ENCODE measurements around the gene RELN.

The RELN gene

DNA sequence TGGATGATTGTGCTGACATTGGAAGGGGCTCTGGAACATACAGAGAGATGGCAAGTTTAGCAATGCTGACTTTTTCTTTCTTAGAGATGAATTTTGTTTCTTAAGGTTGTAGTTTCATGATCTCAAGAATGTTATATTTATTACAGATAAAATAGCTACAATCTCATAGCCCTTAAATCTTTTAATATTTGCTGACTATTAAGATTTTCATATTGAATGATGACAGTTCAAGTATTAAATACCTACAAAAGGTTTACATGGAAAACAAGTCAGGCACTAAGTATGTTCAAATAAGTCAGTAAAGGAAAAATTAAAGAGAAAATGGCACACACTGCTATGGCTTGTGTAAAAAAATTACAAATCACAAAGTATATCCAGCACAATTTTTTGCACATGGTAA lies 291.4 kb downstream of the RELN start:
- H3K4me1 ChIP-seq (ENCODE audit: control insufficient read depth, insufficient read depth, low read length): no peaks in the 10 kb centered on the region
- H3K4me3 ChIP-seq (ENCODE audit: low read depth, low read length): no peak overlapping the region
- no peaks in the 10 kb centered on the region for H3K36me3 ChIP-seq (ENCODE audit: control insufficient read depth, insufficient read depth, low read length)
- H3K27me3 ChIP-seq (ENCODE audit: control insufficient read depth, insufficient read depth, low read length): no peaks in the 10 kb centered on the region
- no peak overlapping the region for H3K27ac ChIP-seq (ENCODE audit: low read depth, low read length)
- no peaks in the 10 kb centered on the region for H3K9me3 ChIP-seq (ENCODE audit: control insufficient read depth, insufficient read depth, low read length)
- H3K9ac ChIP-seq (ENCODE audit: low read depth, low read length): no peak overlapping the region

DNA sequence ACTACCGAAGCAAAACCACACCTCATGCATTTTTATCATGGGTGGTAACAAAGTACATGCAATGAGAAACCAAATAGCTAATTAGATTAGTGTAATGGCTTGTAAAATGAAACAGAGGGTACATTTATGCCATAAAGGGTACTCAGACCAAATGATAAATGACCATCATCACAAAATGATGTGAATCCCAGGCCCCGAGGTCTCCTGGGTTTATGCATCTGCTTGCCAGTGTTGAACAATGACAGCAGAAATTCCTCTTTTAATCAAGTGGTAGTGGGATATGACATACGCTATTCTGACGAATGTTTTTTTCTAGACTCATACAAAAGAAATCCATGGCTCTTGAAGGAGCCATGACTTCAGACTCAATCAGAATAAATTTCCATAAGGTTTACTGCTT lies 293.9 kb downstream of the RELN start:
- Histone ChIP-seq H3K27ac (ENCODE audit: low read depth, low read length) (no peak overlapping the region), H3K4me1 (ENCODE audit: control insufficient read depth, insufficient read depth, low read length) (no peaks in the 10 kb centered on the region), H3K36me3 (ENCODE audit: control insufficient read depth, insufficient read depth, low read length) (no peaks in the 10 kb centered on the region), H3K4me3 (ENCODE audit: low read depth, low read length) (no peak overlapping the region), H3K27me3 (ENCODE audit: control insufficient read depth, insufficient read depth, low read length) (no peaks in the 10 kb centered on the region), H3K9ac (ENCODE audit: low read depth, low read length) (no peak overlapping the region), H3K9me3 (ENCODE audit: control insufficient read depth, insufficient read depth, low read length) (no peaks in the 10 kb centered on the region)

DNA sequence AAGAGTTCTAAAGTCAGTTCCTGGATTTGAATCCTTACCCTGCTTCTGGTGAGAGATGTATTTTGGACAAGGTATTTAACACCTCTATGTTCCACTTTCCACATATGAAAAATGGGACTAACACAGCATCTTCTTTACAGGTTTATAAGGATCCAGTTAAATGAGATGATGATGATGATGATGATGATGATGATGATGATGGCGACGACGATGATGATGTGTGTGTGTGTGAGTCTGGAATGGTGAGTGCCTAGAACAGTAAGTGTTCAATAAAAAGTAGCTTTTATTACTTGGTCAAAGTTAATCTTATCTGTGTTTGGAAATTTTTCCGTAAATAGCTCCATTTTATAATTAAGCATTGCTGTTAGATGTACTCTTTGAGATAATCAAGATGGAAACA lies 295.2 kb downstream of the RELN start:
- H3K27ac ChIP-seq (ENCODE audit: low read depth, low read length): no peak overlapping the region
- no peaks in the 10 kb centered on the region for H3K27me3 ChIP-seq (ENCODE audit: control insufficient read depth, insufficient read depth, low read length)
- no peak overlapping the region for H3K4me3 ChIP-seq (ENCODE audit: low read depth, low read length)
- no peak overlapping the region for H3K9ac ChIP-seq (ENCODE audit: low read depth, low read length)
- H3K4me1 ChIP-seq (ENCODE audit: control insufficient read depth, insufficient read depth, low read length): no peaks in the 10 kb centered on the region
- H3K9me3 ChIP-seq (ENCODE audit: control insufficient read depth, insufficient read depth, low read length): no peaks in the 10 kb centered on the region
- no peaks in the 10 kb centered on the region for H3K36me3 ChIP-seq (ENCODE audit: control insufficient read depth, insufficient read depth, low read length)

DNA sequence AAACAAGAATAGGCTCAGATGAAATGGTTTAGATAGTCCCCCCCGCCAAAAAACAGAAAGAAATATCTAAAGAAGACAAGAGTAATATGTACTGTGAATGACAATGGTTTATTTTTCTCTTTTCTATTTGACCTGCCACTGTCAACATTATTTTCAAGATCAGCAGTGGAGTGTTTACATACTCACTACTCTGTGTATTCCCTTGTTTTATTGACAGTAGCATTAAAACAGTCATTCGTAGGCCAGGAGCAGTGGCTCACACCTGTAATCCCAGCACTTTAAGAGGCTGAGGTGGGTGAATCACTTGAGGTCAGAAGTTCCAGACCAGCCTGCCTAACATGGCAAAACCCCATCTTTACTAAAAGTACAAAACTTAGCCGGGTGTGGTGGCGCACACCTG lies 298.2 kb downstream of the RELN start:
- no peaks in the 10 kb centered on the region for H3K27me3 ChIP-seq (ENCODE audit: control insufficient read depth, insufficient read depth, low read length)

DNA sequence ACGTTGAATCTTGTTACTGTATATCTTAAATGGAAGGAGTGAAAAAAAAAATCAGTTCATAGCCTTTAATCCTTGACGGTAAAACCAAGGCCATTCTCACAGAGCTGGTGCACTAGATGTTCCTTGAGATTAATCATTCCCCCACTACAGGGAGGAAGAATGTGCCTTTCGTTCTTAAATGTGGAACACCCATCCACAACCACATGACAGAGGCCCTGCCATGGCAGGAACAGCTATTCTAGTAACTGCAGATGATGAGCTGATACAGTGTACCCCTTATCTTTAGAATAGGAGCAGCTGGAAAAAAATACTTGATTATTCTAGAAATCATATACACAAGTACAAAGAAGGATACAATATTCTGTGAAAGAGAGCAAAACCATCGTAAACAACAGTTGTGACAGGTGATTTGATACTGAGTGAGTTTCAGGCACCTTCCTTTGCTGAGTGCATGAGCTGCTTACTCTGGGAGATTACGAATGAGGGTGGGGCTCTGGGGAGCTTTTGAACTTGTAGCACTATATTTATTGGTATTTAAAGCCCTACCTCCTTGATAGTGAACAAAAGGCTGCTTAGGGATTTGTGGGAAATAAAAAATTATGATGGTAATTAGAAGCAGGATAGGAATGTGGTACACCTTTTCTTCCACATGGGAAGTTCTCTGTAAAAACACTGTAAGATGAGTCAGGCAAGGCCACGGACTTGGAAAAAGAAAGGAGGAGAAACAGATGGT lies 299.1 kb downstream of the RELN start:
- Histone ChIP-seq H3K4me1 (ENCODE audit: control insufficient read depth, insufficient read depth, low read length) (no peaks in the 10 kb centered on the region), H3K9ac (ENCODE audit: low read depth, low read length) (no peak overlapping the region), H3K27me3 (ENCODE audit: control insufficient read depth, insufficient read depth, low read length) (no peaks in the 10 kb centered on the region), H3K36me3 (ENCODE audit: control insufficient read depth, insufficient read depth, low read length) (no peaks in the 10 kb centered on the region), H3K27ac (ENCODE audit: low read depth, low read length) (no peak overlapping the region), H3K4me3 (ENCODE audit: low read depth, low read length) (no peak overlapping the region), H3K9me3 (ENCODE audit: control insufficient read depth, insufficient read depth, low read length) (no peaks in the 10 kb centered on the region)

More for the DNA sequence above, 298.2 kb downstream of the RELN start:
- H3K27ac ChIP-seq (ENCODE audit: low read depth, low read length): no peak overlapping the region
- no peaks in the 10 kb centered on the region for H3K36me3 ChIP-seq (ENCODE audit: control insufficient read depth, insufficient read depth, low read length)
- H3K4me1 ChIP-seq (ENCODE audit: control insufficient read depth, insufficient read depth, low read length): no peaks in the 10 kb centered on the region
- H3K9ac ChIP-seq (ENCODE audit: low read depth, low read length): no peak overlapping the region
- H3K9me3 ChIP-seq (ENCODE audit: control insufficient read depth, insufficient read depth, low read length): no peaks in the 10 kb centered on the region
- H3K4me3 ChIP-seq (ENCODE audit: low read depth, low read length): no peak overlapping the region

DNA sequence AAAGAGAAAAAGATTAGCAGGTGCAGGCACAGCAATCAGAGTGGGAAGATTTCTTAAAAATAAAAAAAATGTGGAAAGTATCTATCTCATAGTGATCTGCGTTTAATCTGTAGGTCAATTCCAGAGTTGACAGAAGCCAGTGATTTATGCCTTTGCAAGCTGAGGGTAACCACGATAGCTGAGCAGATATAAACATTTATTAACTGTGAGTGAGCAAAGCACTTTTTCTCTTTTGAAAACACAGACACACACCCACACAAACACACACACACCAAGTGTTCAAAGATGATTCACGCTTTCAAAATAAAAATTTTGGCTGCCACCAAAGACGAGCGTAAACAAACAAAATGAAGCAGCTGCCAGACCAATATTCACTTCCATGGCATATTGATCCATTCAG lies 300.2 kb downstream of the RELN start:
- H3K4me1 ChIP-seq (ENCODE audit: control insufficient read depth, insufficient read depth, low read length): no peaks in the 10 kb centered on the region
- H3K27ac ChIP-seq (ENCODE audit: low read depth, low read length): no peak overlapping the region
- H3K9ac ChIP-seq (ENCODE audit: low read depth, low read length): no peak overlapping the region
- H3K36me3 ChIP-seq (ENCODE audit: control insufficient read depth, insufficient read depth, low read length): no peaks in the 10 kb centered on the region
- H3K27me3 ChIP-seq (ENCODE audit: control insufficient read depth, insufficient read depth, low read length): no peaks in the 10 kb centered on the region
- no peak overlapping the region for H3K4me3 ChIP-seq (ENCODE audit: low read depth, low read length)
- H3K9me3 ChIP-seq (ENCODE audit: control insufficient read depth, insufficient read depth, low read length): no peaks in the 10 kb centered on the region

DNA sequence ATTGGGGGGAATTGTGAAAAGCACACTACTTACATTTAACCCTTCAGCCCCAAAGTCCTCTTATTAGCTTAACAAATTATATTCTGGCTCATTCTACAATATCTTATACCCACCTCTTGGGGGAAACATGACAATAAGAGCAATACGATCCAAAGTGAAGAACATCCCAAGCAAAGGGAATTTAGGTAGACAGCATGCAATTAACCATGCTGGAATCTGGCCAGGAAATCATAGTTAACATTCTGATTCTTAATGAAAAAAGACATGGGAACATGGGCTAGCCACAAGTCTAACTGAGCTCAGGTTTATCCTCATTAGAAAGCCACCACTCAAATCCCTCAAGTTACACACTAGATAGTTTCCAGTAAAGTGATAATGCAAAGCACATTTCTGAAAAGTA lies 301.5 kb downstream of the RELN start:
- no peak overlapping the region for H3K9ac ChIP-seq (ENCODE audit: low read depth, low read length)

DNA sequence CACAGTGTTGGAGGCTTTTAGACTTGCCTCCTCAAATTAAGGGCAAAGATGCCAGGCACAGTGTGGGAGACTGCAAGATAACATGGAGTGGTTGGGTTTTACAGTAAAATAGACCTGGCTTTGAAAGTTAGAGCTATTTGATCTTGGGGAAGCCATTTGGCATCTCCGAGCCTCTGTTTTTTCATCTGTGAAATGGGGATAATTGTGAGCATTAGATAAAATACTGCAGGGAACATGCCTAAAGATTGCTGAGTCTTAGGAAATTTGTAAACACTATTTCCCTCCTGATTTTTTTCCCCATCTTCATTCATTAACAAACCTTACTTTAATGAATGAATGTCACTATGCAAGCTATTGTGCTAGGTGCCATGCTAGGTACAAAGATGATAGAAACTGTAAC lies 302.2 kb downstream of the RELN start:
- Histone ChIP-seq H3K4me3 (ENCODE audit: low read depth, low read length) (no peak overlapping the region), H3K27me3 (ENCODE audit: control insufficient read depth, insufficient read depth, low read length) (no peaks in the 10 kb centered on the region), H3K36me3 (ENCODE audit: control insufficient read depth, insufficient read depth, low read length) (no peaks in the 10 kb centered on the region), H3K9ac (ENCODE audit: low read depth, low read length) (no peak overlapping the region), H3K27ac (ENCODE audit: low read depth, low read length) (no peak overlapping the region), H3K4me1 (ENCODE audit: control insufficient read depth, insufficient read depth, low read length) (no peaks in the 10 kb centered on the region), H3K9me3 (ENCODE audit: control insufficient read depth, insufficient read depth, low read length) (no peaks in the 10 kb centered on the region)

More for the DNA sequence above, 301.5 kb downstream of the RELN start:
- H3K36me3 ChIP-seq (ENCODE audit: control insufficient read depth, insufficient read depth, low read length): no peaks in the 10 kb centered on the region
- no peaks in the 10 kb centered on the region for H3K9me3 ChIP-seq (ENCODE audit: control insufficient read depth, insufficient read depth, low read length)
- H3K27ac ChIP-seq (ENCODE audit: low read depth, low read length): no peak overlapping the region
- H3K4me3 ChIP-seq (ENCODE audit: low read depth, low read length): no peak overlapping the region
- H3K27me3 ChIP-seq (ENCODE audit: control insufficient read depth, insufficient read depth, low read length): no peaks in the 10 kb centered on the region
- H3K4me1 ChIP-seq (ENCODE audit: control insufficient read depth, insufficient read depth, low read length): no peaks in the 10 kb centered on the region

DNA sequence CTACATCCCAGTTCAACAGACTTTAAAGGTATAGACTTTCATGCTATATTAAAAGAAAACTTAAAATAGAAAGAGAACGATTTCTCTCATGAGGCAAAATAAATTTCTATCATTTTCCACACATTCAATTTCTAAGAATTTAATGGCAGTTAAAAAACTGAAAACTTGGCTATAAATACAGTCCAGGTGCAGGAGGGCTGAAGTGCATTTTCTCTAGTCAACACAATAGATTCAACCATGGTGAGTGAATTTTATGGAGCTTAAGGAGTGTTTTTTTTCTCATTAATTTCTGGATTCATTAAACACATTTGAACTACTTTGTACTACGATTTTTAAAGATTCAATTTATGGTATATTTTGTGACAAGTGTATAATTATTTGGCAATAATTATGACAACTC lies 302.7 kb downstream of the RELN start:
- Histone ChIP-seq H3K4me1 (ENCODE audit: control insufficient read depth, insufficient read depth, low read length) (no peaks in the 10 kb centered on the region), H3K9ac (ENCODE audit: low read depth, low read length) (no peak overlapping the region), H3K36me3 (ENCODE audit: control insufficient read depth, insufficient read depth, low read length) (no peaks in the 10 kb centered on the region), H3K27me3 (ENCODE audit: control insufficient read depth, insufficient read depth, low read length) (no peaks in the 10 kb centered on the region), H3K4me3 (ENCODE audit: low read depth, low read length) (no peak overlapping the region), H3K9me3 (ENCODE audit: control insufficient read depth, insufficient read depth, low read length) (no peaks in the 10 kb centered on the region), H3K27ac (ENCODE audit: low read depth, low read length) (no peak overlapping the region)

DNA sequence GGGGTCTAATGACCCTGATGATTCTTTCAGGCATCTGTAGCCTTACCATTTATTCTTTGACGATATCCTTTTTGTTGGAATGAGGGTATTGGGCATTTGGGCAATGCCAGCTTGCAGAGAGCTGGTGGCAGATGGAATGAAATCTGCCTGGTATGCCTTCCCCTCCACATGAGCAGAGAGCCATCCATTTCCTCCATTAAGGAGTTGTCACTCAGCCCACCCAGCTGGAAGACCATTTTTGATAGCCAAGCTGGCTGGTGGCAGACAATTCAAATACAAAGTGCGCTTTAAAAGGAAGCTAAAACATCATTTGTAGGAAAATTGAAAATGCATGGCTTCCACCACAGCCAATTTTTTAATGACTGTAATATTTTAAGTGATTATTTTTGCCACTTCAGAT lies 303.4 kb downstream of the RELN start:
- Histone ChIP-seq H3K4me1 (ENCODE audit: control insufficient read depth, insufficient read depth, low read length) (no peaks in the 10 kb centered on the region), H3K27me3 (ENCODE audit: control insufficient read depth, insufficient read depth, low read length) (no peaks in the 10 kb centered on the region), H3K36me3 (ENCODE audit: control insufficient read depth, insufficient read depth, low read length) (no peaks in the 10 kb centered on the region), H3K27ac (ENCODE audit: low read depth, low read length) (no peak overlapping the region), H3K9me3 (ENCODE audit: control insufficient read depth, insufficient read depth, low read length) (no peaks in the 10 kb centered on the region), H3K9ac (ENCODE audit: low read depth, low read length) (no peak overlapping the region), H3K4me3 (ENCODE audit: low read depth, low read length) (no peak overlapping the region)

DNA sequence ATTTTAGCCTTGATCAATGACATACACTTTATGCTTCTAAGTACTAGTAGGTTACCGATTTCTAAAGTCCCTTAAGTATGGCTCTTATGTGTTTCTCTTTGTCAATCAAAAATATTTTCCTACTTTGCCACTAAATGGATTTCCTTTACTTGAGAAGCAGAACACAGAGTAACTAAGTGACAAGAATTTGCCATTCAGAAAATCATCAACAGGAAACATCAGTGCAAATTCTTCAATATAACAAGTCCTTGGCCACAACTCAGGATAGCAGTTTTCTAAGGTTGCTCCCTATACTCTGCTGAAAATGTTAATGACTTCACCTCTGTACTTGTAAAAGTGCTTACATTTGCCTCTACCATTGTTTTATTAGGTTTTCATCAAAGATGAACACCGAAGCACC lies 303.8 kb downstream of the RELN start:
- Histone ChIP-seq H3K9ac (ENCODE audit: low read depth, low read length) (no peak overlapping the region), H3K36me3 (ENCODE audit: control insufficient read depth, insufficient read depth, low read length) (no peaks in the 10 kb centered on the region), H3K27me3 (ENCODE audit: control insufficient read depth, insufficient read depth, low read length) (no peaks in the 10 kb centered on the region), H3K9me3 (ENCODE audit: control insufficient read depth, insufficient read depth, low read length) (no peaks in the 10 kb centered on the region), H3K4me3 (ENCODE audit: low read depth, low read length) (no peak overlapping the region), H3K4me1 (ENCODE audit: control insufficient read depth, insufficient read depth, low read length) (no peaks in the 10 kb centered on the region), H3K27ac (ENCODE audit: low read depth, low read length) (no peak overlapping the region)
